Stimulated activated CD8-positive, alpha-beta memory T cell treated with anti-CD3 and anti-CD28 coated beads, Interleukin-12 subunit alpha, Interleukin-12 subunit beta, amount 100 ng/mL, for 1 hour (primary cell): ENCODE results near the gene GAS2L2.
A peak's percentile ranks its signal among the peaks of the same experiment; 100 is the strongest.
"Not testable (repeated sequence)": the region's sequence is repeated elsewhere in the genome, so short reads cannot be mapped to it uniquely, and the experiment has no call there.

ENCODE experiments used
- DNase-seq: peaks from one replicate; pipeline ENCODE4 v3.0.0-alpha.2; 2020; ENCODE audit warnings: low read depth

Gene GAS2L2

DNA sequence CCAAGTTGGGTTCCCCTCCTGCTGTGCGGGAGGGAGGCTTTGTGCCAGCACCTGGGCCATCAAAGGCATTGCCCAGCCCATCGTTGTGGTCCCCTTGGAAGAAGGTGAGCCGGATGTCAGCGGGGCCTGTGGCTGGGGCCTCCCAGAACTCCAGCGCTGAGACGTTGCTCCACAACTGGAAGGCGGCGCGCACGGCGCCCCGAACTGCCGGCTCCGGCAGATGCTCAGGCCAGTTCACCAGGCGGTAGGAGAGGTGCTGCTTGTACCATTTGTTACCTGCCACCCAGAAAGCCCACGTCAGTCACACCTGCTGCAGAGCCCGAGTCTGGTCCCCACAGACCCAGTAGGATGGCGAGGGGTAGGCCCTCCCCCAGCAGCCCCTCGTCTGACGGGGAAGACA is 20.1 kb upstream of the GAS2L2 start:
- no peak for DNase-seq

- DNase-seq: no peak
These were observed 17.0 kb upstream of the GAS2L2 start for GRCh38 chr17:35769895-35770486.

GRCh38 chr17:35768797-35769196 is 15.8 kb upstream of the GAS2L2 start:
- DNase-seq: no peak

- DNase-seq: no peak
These were observed 14.0 kb upstream of the GAS2L2 start for GRCh38 chr17:35766903-35767510.

DNA sequence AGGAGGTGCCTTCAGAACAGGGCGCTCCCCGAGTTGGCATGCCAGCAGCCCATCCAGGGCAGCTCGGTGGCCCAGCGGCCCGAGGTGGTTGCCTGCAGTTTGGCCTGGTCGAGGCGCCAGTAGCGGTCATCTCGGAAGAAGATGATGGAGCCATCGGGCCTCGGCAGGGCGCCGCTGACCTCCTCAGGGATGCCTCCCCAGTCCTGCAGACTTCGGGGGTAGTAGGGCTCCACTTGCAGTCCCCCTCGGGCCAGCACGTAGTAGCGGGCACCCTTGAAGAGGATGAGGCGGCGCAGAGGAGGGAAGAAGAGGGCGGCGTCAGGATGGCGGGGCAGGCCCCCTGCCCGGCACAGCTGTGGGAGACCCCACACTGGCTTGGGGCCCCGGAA is 13.4 kb upstream of the GAS2L2 start:
- DNase-seq: no peak

GRCh38 chr17:35765756-35766488 is 12.9 kb upstream of the GAS2L2 start:
- DNase-seq: no peak

- no peak for DNase-seq
These were observed 12.2 kb upstream of the GAS2L2 start for GRCh38 chr17:35765086-35765710.

DNA sequence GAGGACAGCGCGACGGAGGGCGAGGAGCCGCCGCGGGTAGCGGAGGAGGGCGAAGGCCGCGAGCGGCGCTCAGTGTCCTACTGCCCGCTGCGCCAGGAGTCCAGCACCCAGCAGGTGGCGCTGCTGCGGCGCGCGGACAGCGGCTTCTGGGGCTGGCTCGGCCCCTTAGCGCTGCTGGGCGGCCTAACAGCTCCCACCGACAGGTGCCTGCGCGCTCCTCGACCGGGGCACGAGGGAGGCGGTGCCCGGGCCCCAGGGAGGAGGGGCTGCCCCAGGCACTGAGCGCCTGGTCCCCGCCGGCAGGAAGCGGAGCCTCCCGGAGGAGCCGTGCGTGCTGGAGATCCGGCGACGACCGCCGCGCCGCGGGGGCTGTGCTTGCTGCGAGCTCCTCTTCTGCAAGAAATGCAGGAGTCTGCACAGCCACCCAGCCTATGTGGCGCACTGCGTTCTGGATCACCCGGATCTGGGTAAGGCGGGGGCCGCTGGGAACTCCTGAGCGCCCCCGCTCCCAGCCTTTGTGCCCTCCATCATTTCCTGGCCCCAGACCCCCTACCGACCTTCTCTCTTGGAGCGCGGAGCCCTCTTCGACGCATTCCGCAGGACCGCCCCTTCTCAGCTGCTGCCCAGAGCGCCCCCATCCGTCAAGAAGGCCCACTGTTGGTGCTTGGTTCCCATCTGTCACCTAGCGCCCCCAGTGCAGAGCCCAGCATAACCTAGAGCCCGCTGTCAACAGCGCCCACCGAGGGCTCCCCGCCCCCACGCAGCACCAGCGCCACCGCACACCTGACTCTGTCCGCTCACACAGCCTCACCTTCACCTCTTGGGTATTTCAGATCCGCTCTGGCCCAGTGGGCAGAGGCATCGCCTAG is 11.3 kb upstream of the GAS2L2 start:
- DNase-seq: peak; percentile 71

DNA sequence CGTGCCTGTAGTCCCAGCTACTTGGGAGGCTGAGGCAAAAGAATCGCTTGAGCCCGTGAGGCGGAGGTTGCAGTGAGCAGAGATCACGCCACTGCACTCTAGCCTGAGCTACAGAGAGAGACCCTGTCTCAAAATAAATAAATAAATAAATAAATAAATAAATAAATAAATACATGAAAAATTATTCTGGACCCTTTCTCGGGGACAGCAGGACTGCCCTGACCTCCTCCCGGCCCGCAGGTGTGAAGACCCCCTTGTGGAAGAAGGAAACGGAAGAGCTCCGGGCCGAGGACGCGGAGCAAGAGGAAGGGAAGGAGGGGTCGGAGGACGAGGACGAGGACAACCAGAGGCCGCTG is 10.7 kb upstream of the GAS2L2 start:
- no peak for DNase-seq

DNA sequence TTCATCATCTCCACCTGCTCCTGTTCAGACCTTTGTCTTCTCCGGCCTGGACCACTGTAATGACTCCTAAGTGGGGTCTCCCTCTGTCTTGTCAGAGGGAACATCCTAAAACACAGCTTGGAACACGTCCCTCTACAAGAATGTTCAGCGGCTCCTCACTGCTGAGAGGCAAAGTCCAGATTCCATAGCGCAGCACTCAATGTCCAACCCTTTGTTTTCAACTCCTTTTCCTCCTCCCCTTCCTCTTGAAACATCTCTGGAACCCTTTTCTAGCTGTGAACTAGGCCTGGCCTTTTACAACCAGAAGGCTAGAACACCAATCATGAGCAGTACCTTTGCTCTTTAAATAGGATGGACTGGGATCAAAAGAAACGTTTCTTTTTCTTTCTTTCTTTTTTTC is 8.6 kb upstream of the GAS2L2 start:
- no peak for DNase-seq

- DNase-seq: no peak
These were observed 7.5 kb upstream of the GAS2L2 start, which contains the start of gene C17orf50 for GRCh38 chr17:35760587-35760986. C17orf50 (plus strand) TSS chr17:35760887; CDS start chr17:35760942, 55 bp downstream.

- DNase-seq: no peak
These were observed 4.2 kb upstream of the GAS2L2 start for GRCh38 chr17:35757243-35757642.

DNA sequence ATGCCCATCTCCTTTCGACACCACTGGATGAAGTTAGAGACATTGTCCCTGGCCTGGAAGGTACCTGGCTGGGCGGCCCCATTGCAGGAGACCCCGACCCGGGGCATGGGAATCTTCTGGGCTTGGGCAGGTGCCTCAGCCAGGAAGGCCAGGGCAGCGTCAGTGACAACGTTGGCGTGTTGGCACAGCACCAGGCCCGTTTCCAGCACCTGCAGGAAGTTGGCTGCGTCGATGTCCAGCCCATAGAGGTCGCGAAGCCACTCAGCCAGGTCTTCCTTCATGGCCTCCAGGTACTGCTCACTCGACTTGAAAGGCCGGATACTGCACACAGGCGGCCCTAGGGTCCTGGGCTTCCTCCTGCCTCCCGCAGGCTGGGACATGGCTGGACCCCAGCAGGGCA is 568 bp downstream of the GAS2L2 start:
- no peak for DNase-seq

DNA sequence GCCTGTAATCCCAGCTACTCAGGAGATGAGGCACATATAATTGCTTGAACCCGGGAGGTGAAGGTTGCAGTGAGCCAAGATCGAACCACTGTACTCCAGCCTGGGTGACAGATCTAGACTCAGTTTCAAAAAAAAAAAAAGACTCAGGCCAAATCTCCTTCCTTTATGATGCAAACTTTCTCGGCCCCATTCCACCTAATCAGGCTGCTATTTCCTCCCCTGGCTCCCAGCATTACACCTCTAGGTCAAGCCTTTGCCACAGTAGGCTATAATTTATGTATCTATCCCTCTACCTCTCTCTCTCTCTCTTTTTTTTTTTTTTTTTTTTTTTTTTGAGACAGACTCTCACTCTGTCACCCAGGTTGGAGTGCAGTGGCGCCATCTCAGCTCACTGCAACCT is 1.5 kb downstream of the GAS2L2 start:
- DNase-seq: not testable (repeated sequence)

GRCh38 chr17:35750526-35751395 is 2.3 kb downstream of the GAS2L2 start:
- DNase-seq: no peak

DNA sequence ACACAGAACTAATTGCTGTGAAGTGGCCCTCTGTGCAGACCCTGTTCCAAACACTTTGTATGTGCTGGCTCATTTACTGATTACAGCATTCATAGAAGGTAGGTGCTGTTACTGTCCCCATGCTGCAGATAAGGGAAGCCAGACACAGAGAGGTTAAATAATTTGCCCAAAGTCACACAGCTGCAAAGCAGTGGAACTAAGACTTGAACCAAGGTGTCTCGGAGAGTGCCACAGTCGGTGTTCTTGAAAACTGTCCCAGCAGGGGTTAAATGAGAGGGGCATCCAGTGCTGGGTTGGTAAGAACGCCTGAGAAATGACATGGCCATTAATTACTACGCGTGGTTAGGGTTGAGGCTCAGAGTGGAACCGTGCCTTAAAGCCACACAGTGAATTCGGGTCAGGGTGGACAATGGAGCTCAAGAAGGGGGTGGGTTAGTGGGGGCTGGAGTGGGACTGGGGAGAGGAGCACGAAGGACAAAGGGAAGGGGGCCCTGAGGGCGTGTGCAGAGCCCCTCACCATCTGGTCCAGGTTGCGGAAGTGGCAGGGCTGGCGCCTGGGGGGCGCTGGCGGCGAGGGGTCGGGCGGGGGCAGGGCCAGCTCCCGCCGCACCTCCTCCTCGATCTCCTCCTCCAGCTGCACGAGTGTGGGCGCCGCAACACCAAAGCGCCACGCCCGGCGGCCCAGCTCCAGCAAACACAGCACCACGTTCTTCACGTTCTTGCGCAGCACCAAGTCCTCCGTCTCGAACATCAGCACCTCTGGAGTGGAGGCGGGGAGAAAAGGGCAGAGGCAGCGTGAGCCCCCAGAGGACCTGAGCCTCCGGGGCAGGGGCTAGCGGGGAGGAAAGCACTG is 3.3 kb downstream of the GAS2L2 start:
- no peak for DNase-seq

- DNase-seq: no peak
These were observed 4.1 kb downstream of the GAS2L2 start for GRCh38 chr17:35748979-35749378.

- DNase-seq: no peak
These were observed 4.6 kb downstream of the GAS2L2 start for GRCh38 chr17:35748341-35748841.

- peak; percentile 60 for DNase-seq
These were observed 5.5 kb downstream of the GAS2L2 start for GRCh38 chr17:35747540-35748017.
